ENCODE measurements around the gene FERMT2.

Gene FERMT2

GRCh38 chr14:52852810-52853521 is 97.9 kb downstream of the FERMT2 start:
- DNase-seq, result no peak
- H3K36me3 Mint-ChIP-seq, result no peaks in the 10 kb centered on the region
- H3K9me3 Mint-ChIP-seq, result no peaks in the 10 kb centered on the region
- no peaks in the 10 kb centered on the region for H3K4me1 Mint-ChIP-seq
- no peak overlapping the region for H3K27ac Mint-ChIP-seq
- no peak for ATAC-seq (replicated peaks)
- H3K4me3 Mint-ChIP-seq, result no peak overlapping the region
- peaks cover 0 to 5% of the 10 kb centered on the region in 2 donors for H3K27me3 Mint-ChIP-seq

GRCh38 chr14:52850451-52850909 is 100.4 kb downstream of the FERMT2 start:
- ATAC-seq (replicated peaks) (no peak), DNase-seq (no peak)
- no peaks in the 10 kb centered on the region for H3K36me3 Mint-ChIP-seq
- no peaks in the 10 kb centered on the region for H3K4me1 Mint-ChIP-seq
- H3K9me3 Mint-ChIP-seq, result no peaks in the 10 kb centered on the region
- H3K27me3 Mint-ChIP-seq, result peaks cover 0 to 5% of the 10 kb centered on the region in 2 donors
- H3K27ac Mint-ChIP-seq, result no peak overlapping the region
- no peak overlapping the region for H3K4me3 Mint-ChIP-seq

- Mint-ChIP-seq H3K4me3 (no peak overlapping the region), H3K36me3 (no peaks in the 10 kb centered on the region), H3K9me3 (no peaks in the 10 kb centered on the region), H3K27ac (no peak overlapping the region), H3K4me1 (peaks cover 0 to 2% of the 10 kb centered on the region in 2 donors), H3K27me3 (peaks cover 0 to 4% of the 10 kb centered on the region in 2 donors)
- ATAC-seq (replicated peaks), result no peak
- DNase-seq, result no peak
These were observed 102.2 kb downstream of the FERMT2 start for GRCh38 chr14:52848626-52849025.

- H3K27ac Mint-ChIP-seq, result no peak overlapping the region
- no peaks in the 10 kb centered on the region for H3K27me3 Mint-ChIP-seq
- peaks cover 0 to 2% of the 10 kb centered on the region in 2 donors for H3K4me1 Mint-ChIP-seq
- no peaks in the 10 kb centered on the region for H3K36me3 Mint-ChIP-seq
- no peak for ATAC-seq (replicated peaks)
- no peak for DNase-seq
- H3K4me3 Mint-ChIP-seq, result no peak overlapping the region
- no peaks in the 10 kb centered on the region for H3K9me3 Mint-ChIP-seq
These were observed 104.3 kb downstream of the FERMT2 start for GRCh38 chr14:52846591-52846990.

GRCh38 chr14:52845081-52845480 is 105.8 kb downstream of the FERMT2 start:
- no peak for ATAC-seq (replicated peaks)
- H3K4me3 Mint-ChIP-seq, result no peak overlapping the region
- peaks cover 0 to 2% of the 10 kb centered on the region in 2 donors for H3K4me1 Mint-ChIP-seq
- no peak for DNase-seq
- H3K9me3 Mint-ChIP-seq, result no peaks in the 10 kb centered on the region
- no peaks in the 10 kb centered on the region for H3K36me3 Mint-ChIP-seq
- no peak overlapping the region for H3K27ac Mint-ChIP-seq
- no peaks in the 10 kb centered on the region for H3K27me3 Mint-ChIP-seq

- no peaks in the 10 kb centered on the region for H3K9me3 Mint-ChIP-seq
- peaks cover 0 to 2% of the 10 kb centered on the region in 2 donors for H3K4me1 Mint-ChIP-seq
- H3K4me3 Mint-ChIP-seq, result no peak overlapping the region
- no peaks in the 10 kb centered on the region for H3K27me3 Mint-ChIP-seq
- no peak for ATAC-seq (replicated peaks)
- no peak for DNase-seq
- no peaks in the 10 kb centered on the region for H3K36me3 Mint-ChIP-seq
- no peak overlapping the region for H3K27ac Mint-ChIP-seq
These were observed 106.4 kb downstream of the FERMT2 start for GRCh38 chr14:52844262-52845060.

GRCh38 chr14:52840877-52841276 is 110.0 kb downstream of the FERMT2 start:
- no peaks in the 10 kb centered on the region for H3K27me3 Mint-ChIP-seq
- H3K9me3 Mint-ChIP-seq, result no peaks in the 10 kb centered on the region
- H3K4me1 Mint-ChIP-seq, result peaks cover 0 to 2% of the 10 kb centered on the region in 2 donors
- H3K27ac Mint-ChIP-seq, result no peak overlapping the region
- DNase-seq (no peak), ATAC-seq (replicated peaks) (peak; percentile 56 to 76)
- H3K36me3 Mint-ChIP-seq, result no peaks in the 10 kb centered on the region
- no peak overlapping the region for H3K4me3 Mint-ChIP-seq

GRCh38 chr14:52837451-52837850 is 113.4 kb downstream of the FERMT2 start:
- Mint-ChIP-seq H3K4me3 (no peak overlapping the region), H3K9me3 (no peaks in the 10 kb centered on the region), H3K36me3 (no peaks in the 10 kb centered on the region), H3K4me1 (no peaks in the 10 kb centered on the region), H3K27me3 (peaks cover 0 to 8% of the 10 kb centered on the region in 2 donors), H3K27ac (no peak overlapping the region)
- no peak for ATAC-seq (replicated peaks)
- no peak for DNase-seq

GRCh38 chr14:52836063-52836462 is 114.8 kb downstream of the FERMT2 start:
- no peak overlapping the region for H3K27ac Mint-ChIP-seq
- no peaks in the 10 kb centered on the region for H3K9me3 Mint-ChIP-seq
- H3K4me1 Mint-ChIP-seq, result no peaks in the 10 kb centered on the region
- no peak overlapping the region for H3K4me3 Mint-ChIP-seq
- no peaks in the 10 kb centered on the region for H3K36me3 Mint-ChIP-seq
- ATAC-seq (replicated peaks) (no peak), DNase-seq (no peak)
- peaks cover 0 to 8% of the 10 kb centered on the region in 2 donors for H3K27me3 Mint-ChIP-seq

GRCh38 chr14:52835122-52835903 is 115.5 kb downstream of the FERMT2 start:
- Mint-ChIP-seq H3K4me3 (no peak overlapping the region), H3K4me1 (no peaks in the 10 kb centered on the region), H3K27ac (no peak overlapping the region), H3K27me3 (peaks cover 0 to 8% of the 10 kb centered on the region in 2 donors), H3K36me3 (no peaks in the 10 kb centered on the region), H3K9me3 (no peaks in the 10 kb centered on the region)
- DNase-seq (no peak), ATAC-seq (replicated peaks) (no peak)

GRCh38 chr14:52834440-52834842 is 116.4 kb downstream of the FERMT2 start:
- H3K27me3 Mint-ChIP-seq, result peaks cover 0 to 8% of the 10 kb centered on the region in 2 donors
- ATAC-seq (replicated peaks) (no peak), DNase-seq (no peak)
- H3K4me1 Mint-ChIP-seq, result no peaks in the 10 kb centered on the region
- H3K4me3 Mint-ChIP-seq, result no peak overlapping the region
- no peaks in the 10 kb centered on the region for H3K9me3 Mint-ChIP-seq
- no peak overlapping the region for H3K27ac Mint-ChIP-seq
- H3K36me3 Mint-ChIP-seq, result no peaks in the 10 kb centered on the region

GRCh38 chr14:52833891-52834290 is 117.0 kb downstream of the FERMT2 start:
- no peaks in the 10 kb centered on the region for H3K9me3 Mint-ChIP-seq
- H3K36me3 Mint-ChIP-seq, result no peaks in the 10 kb centered on the region
- DNase-seq, result no peak
- H3K27ac Mint-ChIP-seq, result peak overlapping the region; percentile 3
- H3K27me3 Mint-ChIP-seq, result peaks cover 0 to 8% of the 10 kb centered on the region in 2 donors
- no peak for ATAC-seq (replicated peaks)
- H3K4me1 Mint-ChIP-seq, result no peaks in the 10 kb centered on the region
- H3K4me3 Mint-ChIP-seq, result no peak overlapping the region

- H3K4me3 Mint-ChIP-seq, result no peak overlapping the region
- no peak overlapping the region for H3K27ac Mint-ChIP-seq
- ATAC-seq (replicated peaks) (no peak), DNase-seq (no peak)
- no peaks in the 10 kb centered on the region for H3K9me3 Mint-ChIP-seq
- no peaks in the 10 kb centered on the region for H3K36me3 Mint-ChIP-seq
- H3K4me1 Mint-ChIP-seq, result no peaks in the 10 kb centered on the region
- H3K27me3 Mint-ChIP-seq, result peaks cover 0 to 4% of the 10 kb centered on the region in 2 donors
These were observed 121.2 kb downstream of the FERMT2 start for GRCh38 chr14:52829527-52830185.

- DNase-seq, result no peak
- H3K4me3 Mint-ChIP-seq, result no peak overlapping the region
- ATAC-seq (replicated peaks), result no peak
- H3K36me3 Mint-ChIP-seq, result no peaks in the 10 kb centered on the region
- H3K27ac Mint-ChIP-seq, result no peak overlapping the region
- no peaks in the 10 kb centered on the region for H3K9me3 Mint-ChIP-seq
- no peaks in the 10 kb centered on the region for H3K4me1 Mint-ChIP-seq
- H3K27me3 Mint-ChIP-seq, result peaks cover 0 to 6% of the 10 kb centered on the region in 2 donors
These were observed 123.4 kb downstream of the FERMT2 start for GRCh38 chr14:52827426-52827825.
